ENCODE results near the gene MFSD12.

MFSD12 gene

DNA sequence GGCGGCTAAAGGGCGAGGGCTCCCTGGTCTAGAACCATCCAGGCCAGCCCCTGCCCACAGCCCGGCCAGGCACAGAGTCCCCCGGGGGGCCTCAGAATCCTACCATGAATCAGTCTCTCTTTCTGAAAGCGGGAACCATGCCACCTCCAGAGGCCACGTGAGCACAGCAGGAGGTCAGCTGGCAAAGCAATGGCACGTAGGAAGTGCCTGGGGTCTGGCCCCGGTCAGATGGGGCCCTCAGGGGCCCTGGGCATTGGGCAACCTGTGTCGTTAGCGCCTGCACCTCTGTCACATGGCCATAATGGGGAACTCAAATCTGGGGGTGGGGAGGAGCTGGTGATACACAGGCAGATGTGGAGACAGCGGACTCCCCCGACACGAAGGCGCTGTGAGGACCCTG lies 8.8 kb downstream of the MFSD12 start:
- Histone ChIP-seq H3K4me3 (replicated peaks; ENCODE audit: insufficient read depth, low read length) (0 out of 2 replicates have a peak overlapping the region, but pooled peaks have one; percentile 1), H3K27me3 (ENCODE audit: insufficient read depth, poor library complexity, severe bottlenecking) (no peaks in the 10 kb centered on the region), H3K27ac (replicated peaks) (peak overlapping the region; percentile 89)
- TF ChIP-seq, protein P1, sequence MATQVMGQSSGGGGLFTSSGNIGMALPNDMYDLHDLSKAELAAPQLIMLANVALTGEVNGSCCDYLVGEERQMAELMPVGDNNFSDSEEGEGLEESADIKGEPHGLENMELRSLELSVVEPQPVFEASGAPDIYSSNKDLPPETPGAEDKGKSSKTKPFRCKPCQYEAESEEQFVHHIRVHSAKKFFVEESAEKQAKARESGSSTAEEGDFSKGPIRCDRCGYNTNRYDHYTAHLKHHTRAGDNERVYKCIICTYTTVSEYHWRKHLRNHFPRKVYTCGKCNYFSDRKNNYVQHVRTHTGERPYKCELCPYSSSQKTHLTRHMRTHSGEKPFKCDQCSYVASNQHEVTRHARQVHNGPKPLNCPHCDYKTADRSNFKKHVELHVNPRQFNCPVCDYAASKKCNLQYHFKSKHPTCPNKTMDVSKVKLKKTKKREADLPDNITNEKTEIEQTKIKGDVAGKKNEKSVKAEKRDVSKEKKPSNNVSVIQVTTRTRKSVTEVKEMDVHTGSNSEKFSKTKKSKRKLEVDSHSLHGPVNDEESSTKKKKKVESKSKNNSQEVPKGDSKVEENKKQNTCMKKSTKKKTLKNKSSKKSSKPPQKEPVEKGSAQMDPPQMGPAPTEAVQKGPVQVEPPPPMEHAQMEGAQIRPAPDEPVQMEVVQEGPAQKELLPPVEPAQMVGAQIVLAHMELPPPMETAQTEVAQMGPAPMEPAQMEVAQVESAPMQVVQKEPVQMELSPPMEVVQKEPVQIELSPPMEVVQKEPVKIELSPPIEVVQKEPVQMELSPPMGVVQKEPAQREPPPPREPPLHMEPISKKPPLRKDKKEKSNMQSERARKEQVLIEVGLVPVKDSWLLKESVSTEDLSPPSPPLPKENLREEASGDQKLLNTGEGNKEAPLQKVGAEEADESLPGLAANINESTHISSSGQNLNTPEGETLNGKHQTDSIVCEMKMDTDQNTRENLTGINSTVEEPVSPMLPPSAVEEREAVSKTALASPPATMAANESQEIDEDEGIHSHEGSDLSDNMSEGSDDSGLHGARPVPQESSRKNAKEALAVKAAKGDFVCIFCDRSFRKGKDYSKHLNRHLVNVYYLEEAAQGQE (IDR thresholded peaks at IDR 0.05; ENCODE audit: insufficient replicate concordance, low read depth) = peak; percentile 33
- TF ChIP-seq POLR2AphosphoS5 (IDR thresholded peaks at IDR 0.05; ENCODE audit: low read depth) = peak; percentile 82
- TF ChIP-seq GABPA (IDR thresholded peaks at IDR 0.05; ENCODE audit: low read depth) = 0 out of 2 replicates have a peak, but pooled peaks have one; percentile 18
- TF ChIP-seq, protein P2, sequence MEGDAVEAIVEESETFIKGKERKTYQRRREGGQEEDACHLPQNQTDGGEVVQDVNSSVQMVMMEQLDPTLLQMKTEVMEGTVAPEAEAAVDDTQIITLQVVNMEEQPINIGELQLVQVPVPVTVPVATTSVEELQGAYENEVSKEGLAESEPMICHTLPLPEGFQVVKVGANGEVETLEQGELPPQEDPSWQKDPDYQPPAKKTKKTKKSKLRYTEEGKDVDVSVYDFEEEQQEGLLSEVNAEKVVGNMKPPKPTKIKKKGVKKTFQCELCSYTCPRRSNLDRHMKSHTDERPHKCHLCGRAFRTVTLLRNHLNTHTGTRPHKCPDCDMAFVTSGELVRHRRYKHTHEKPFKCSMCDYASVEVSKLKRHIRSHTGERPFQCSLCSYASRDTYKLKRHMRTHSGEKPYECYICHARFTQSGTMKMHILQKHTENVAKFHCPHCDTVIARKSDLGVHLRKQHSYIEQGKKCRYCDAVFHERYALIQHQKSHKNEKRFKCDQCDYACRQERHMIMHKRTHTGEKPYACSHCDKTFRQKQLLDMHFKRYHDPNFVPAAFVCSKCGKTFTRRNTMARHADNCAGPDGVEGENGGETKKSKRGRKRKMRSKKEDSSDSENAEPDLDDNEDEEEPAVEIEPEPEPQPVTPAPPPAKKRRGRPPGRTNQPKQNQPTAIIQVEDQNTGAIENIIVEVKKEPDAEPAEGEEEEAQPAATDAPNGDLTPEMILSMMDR (IDR thresholded peaks at IDR 0.05; ENCODE audit: insufficient read depth, low read length) = no peak
- peak; percentile 90 for TF ChIP-seq SPI1 (IDR thresholded peaks at IDR 0.05; ENCODE audit: borderline replicate concordance, low read depth)
- DNase-seq (ENCODE audit: low read depth in 1 of 2, low spot score in 1 of 2) = peak; percentile 85 to 97

DNA sequence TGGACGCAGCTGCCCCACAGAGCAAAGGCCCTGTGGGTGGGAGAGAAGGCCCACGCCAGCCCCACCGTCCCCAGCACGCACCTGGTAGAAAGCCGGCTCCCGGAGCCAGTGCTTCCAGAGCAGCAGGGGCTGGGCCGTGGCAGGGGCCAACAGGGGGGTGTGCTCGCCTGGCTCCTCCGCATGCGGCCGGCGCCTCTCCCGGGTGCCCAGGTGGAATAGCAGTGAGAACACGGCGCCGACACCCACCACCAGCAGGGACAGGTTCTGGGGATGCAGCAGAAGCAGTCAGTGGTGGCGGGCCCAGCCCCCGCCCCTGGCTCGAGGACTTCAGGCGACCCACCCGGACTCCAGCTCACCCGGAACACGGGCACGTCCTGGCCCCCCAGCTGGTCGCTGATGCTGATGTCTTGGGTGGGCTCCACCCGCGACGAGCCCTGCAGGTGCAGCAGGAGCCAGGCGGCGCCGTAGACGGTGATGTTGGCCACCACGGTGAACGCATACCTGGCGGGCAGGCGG lies 9.6 kb downstream of the MFSD12 start:
- DNase-seq (ENCODE audit: low read depth in 1 of 2, low spot score in 1 of 2) = no peak
- no peak for TF ChIP-seq GABPA (IDR thresholded peaks at IDR 0.05; ENCODE audit: low read depth)
- TF ChIP-seq, protein P2 (IDR thresholded peaks at IDR 0.05; ENCODE audit: insufficient read depth, low read length) = no peak
- TF ChIP-seq POLR2AphosphoS5 (IDR thresholded peaks at IDR 0.05; ENCODE audit: low read depth) = no peak
- TF ChIP-seq, protein P1 (IDR thresholded peaks at IDR 0.05; ENCODE audit: insufficient replicate concordance, low read depth) = no peak
- no peak for TF ChIP-seq SPI1 (IDR thresholded peaks at IDR 0.05; ENCODE audit: borderline replicate concordance, low read depth)
- H3K27me3 ChIP-seq (ENCODE audit: insufficient read depth, poor library complexity, severe bottlenecking) = no peaks in the 10 kb centered on the region
- no peak overlapping the region for H3K4me3 ChIP-seq (replicated peaks; ENCODE audit: insufficient read depth, low read length)
- peak overlapping the region; percentile 89 for H3K27ac ChIP-seq (replicated peaks)

DNA sequence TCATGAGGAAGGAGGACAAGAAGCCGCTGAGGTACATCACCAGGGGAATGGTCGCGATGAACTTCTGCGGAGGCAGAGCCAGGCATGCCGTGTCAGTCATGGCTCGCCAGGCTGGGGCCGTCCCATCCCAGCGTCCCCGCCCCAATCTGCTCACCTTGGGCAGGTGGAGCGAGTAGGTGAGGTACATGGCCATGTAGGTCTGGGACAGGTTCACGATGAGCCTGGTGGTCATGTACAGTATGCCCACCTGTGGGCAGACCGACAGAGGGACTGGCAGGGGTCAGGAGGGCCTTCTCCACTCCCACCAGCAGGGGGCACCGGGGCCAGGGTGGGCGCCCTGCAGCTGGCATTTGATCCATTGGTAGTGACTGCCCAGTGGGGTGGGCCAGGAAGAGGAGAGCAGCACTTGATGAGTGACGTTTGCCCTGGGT lies 10.1 kb downstream of the MFSD12 start:
- TF ChIP-seq SPI1 (IDR thresholded peaks at IDR 0.05; ENCODE audit: borderline replicate concordance, low read depth) = no peak
- TF ChIP-seq, protein P2 (IDR thresholded peaks at IDR 0.05; ENCODE audit: insufficient read depth, low read length) = peak; percentile 50
- TF ChIP-seq POLR2AphosphoS5 (IDR thresholded peaks at IDR 0.05; ENCODE audit: low read depth) = no peak
- Histone ChIP-seq H3K27ac (replicated peaks) (peak overlapping the region; percentile 89), H3K4me3 (replicated peaks; ENCODE audit: insufficient read depth, low read length) (no peak overlapping the region), H3K27me3 (ENCODE audit: insufficient read depth, poor library complexity, severe bottlenecking) (no peaks in the 10 kb centered on the region)
- no peak for DNase-seq (ENCODE audit: low read depth in 1 of 2, low spot score in 1 of 2)

DNA sequence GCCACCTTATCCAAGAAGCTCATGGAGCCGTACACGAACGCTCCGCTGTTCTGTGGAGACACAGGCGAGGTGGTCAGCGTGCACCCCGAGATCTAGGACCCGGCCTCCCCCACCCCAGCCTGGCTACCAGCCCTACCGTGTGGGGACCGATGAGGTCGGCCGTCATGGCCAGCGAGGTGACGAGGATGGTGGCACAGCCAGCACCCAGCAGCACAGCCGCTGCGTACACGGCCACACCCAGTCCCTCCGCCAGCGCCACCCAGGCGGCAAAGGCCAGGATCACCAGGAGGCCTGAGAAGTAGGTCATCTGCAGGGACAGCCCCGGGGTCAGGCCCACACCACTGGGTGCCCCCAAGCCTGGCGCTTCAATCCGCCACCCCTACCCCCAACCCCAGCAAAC lies 11.3 kb downstream of the MFSD12 start:
- TF ChIP-seq POLR2AphosphoS5 (IDR thresholded peaks at IDR 0.05; ENCODE audit: low read depth) (no peak), GABPA (IDR thresholded peaks at IDR 0.05; ENCODE audit: low read depth) (no peak)
- no peak overlapping the region for H3K27ac ChIP-seq (replicated peaks)
- H3K4me3 ChIP-seq (replicated peaks; ENCODE audit: insufficient read depth, low read length) = no peak overlapping the region
- no peak for DNase-seq (ENCODE audit: low read depth in 1 of 2, low spot score in 1 of 2)
- H3K27me3 ChIP-seq (ENCODE audit: insufficient read depth, poor library complexity, severe bottlenecking) = no peaks in the 10 kb centered on the region
